Loucy (cell line): Measurements from ENCODE around the gene SENP2.

Experiments
- EZH2phosphoT487 ChIP-seq: fragments of 200-600 bp; IDR thresholded peaks from 2 replicates; pipeline ENCODE4 v1.6.1; 2018; ENCODE audit warnings: antibody characterized with exemption, mild to moderate bottlenecking, moderate library complexity, borderline replicate concordance
- TF ChIP-seq, protein P1 (sequence below): fragments of 200-600 bp; sonication (generic); conservative IDR thresholded peaks from 2 replicates; pipeline ENCODE4 v1.5.1; 2014; ENCODE audit warnings: mild to moderate bottlenecking, antibody characterized with exemption, low read length

GRCh38 chr3:185540695-185541094 lies 45.4 kb upstream of the SENP2 start:
- TF ChIP-seq, protein P1, sequence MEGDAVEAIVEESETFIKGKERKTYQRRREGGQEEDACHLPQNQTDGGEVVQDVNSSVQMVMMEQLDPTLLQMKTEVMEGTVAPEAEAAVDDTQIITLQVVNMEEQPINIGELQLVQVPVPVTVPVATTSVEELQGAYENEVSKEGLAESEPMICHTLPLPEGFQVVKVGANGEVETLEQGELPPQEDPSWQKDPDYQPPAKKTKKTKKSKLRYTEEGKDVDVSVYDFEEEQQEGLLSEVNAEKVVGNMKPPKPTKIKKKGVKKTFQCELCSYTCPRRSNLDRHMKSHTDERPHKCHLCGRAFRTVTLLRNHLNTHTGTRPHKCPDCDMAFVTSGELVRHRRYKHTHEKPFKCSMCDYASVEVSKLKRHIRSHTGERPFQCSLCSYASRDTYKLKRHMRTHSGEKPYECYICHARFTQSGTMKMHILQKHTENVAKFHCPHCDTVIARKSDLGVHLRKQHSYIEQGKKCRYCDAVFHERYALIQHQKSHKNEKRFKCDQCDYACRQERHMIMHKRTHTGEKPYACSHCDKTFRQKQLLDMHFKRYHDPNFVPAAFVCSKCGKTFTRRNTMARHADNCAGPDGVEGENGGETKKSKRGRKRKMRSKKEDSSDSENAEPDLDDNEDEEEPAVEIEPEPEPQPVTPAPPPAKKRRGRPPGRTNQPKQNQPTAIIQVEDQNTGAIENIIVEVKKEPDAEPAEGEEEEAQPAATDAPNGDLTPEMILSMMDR: no peak
- no peak for TF ChIP-seq EZH2phosphoT487
